ENCODE data around the gene CPED1.

DNA sequence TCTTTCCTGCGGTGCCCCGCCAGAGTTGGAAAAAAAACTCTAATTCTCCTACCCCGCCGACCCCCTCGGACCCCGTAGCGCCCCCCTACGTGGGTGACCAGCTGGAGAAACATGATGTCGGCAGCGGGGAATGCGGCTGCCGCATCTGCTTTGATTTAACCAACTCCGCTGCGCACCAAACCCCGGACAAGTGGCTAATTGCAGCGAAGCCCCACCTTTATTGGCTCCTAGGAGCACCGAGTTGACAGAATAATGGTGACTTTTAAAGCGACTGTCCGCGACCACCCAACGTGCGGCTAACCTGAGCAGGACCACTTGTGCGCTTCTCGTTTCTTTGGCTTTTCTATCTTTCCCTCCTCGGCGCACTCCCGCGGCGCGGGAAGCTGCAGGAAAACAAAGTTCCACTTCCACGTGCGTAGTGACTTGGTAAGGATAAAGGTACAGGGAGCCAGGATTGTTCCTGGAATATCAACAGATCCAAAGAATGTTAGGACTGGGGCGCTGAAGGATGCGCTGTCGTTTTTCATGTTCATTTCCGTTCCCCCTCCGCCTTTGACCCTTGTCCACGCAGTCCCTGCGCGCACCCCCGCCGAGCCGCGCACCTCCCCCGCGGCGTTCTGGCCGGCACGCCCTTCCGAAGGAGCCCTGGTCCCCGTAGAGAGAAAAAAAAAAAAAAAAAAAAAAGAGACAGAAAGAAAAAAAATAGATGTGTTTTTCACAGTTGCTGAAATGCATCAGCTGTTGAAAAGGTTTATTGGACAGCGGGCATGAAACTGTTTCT, 341.7 kb downstream of the CPED1 start:
- no peak for TF ChIP-seq EZH2 (IDR thresholded peaks at IDR 0.05)
- TF ChIP-seq POLR2AphosphoS5 (IDR thresholded peaks at IDR 0.05; ENCODE audit: borderline replicate concordance, low read depth, low read length) = no peak
